Upper lobe of left lung (tissue), 6 donors: Measurements from ENCODE around the gene CEP97. TPM values are rescaled to one million over a fixed set of nuclear protein-coding genes. Genes with fewer than 3 reads are reported as not detected.
A peak's percentile ranks its signal among the peaks of the same experiment; 100 is the strongest.
"Not testable (repeated sequence)": the region's sequence is repeated elsewhere in the genome, so short reads cannot be mapped to it uniquely, and the experiment has no call there.

Experiments
- ATAC-seq, 2 donors: fragments of 200-7000 bp; cut with Tn5 transposase; one replicate each; pipeline ENCODE4 v1.9.1; 2022; ENCODE audit warnings: mild to moderate bottlenecking in 2 of 2, moderate library complexity in 2 of 2; ENCODE audit not compliant: low FRiP score in 2 of 2
- DNase-seq, 2 donors: peaks; one replicate each; pipeline ENCODE4 v3.0.0-alpha.2; 2019 to 2020
- H3K27ac ChIP-seq, 4 donors: fragments of 200-600 bp; sonication (generic); one replicate each; pipeline ENCODE4 v1.5.1; 2016 to 2019
- H3K27me3 ChIP-seq, 4 donors: fragments of 200-600 bp; sonication (generic); one replicate each; pipeline ENCODE4 v1.5.1; 2017 to 2019
- H3K36me3 ChIP-seq, 4 donors: fragments of 200-600 bp; sonication (generic); one replicate each; pipeline ENCODE4 v1.5.1; 2016 to 2019
- H3K4me1 ChIP-seq, 4 donors: fragments of 200-600 bp; sonication (generic); one replicate each; pipeline ENCODE4 v1.5.1; 2018 to 2019
- H3K4me3 ChIP-seq, 4 donors: fragments of 200-600 bp; sonication (generic); one replicate each; pipeline ENCODE4 v1.5.1; 2017 to 2019; ENCODE audit warnings: mild to moderate bottlenecking in 2 of 4, moderate library complexity in 1 of 4
- H3K9me3 ChIP-seq, 4 donors: fragments of 200-600 bp; sonication (generic); one replicate each; pipeline ENCODE4 v1.5.1; 2018 to 2019
- EP300 ChIP-seq, 4 donors: sonication (generic); formaldehyde crosslinking; IDR thresholded peaks; one replicate each; pipeline ENCODE4 v1.5.1; 2017; ENCODE audit warnings: antibody characterized with exemption in 4 of 4, control low read depth in 2 of 4
- POLR2A ChIP-seq, 4 donors: fragments of 450-650 bp; IDR thresholded peaks; one replicate each; pipeline ENCODE4 v1.5.1; 2016 to 2017; ENCODE audit warnings: antibody characterized with exemption in 4 of 4, mild to moderate bottlenecking in 2 of 4
- POLR2AphosphoS5 ChIP-seq, 2 donors: sonication (generic); formaldehyde crosslinking; IDR thresholded peaks; one replicate each; pipeline ENCODE4 v1.5.1; 2017; ENCODE audit warnings: antibody characterized with exemption in 2 of 2
- WGBS, 2 donors: methylation state at CpG; one replicate each; pipeline ENCODE4 v1.1.5; 2017 to 2018; 5-methylcytosine and 5-hydroxymethylcytosine counted together
- total RNA-seq, 6 donors: library from RNA; depleted of rRNA in 4 of 6; stranded (reverse); fragments of >200 nt in 4 of 6; gene quantifications; one replicate each; pipeline versions ENCODE4 v1.1.0 to v1.2.1, GENCODE V29; 2016 to 2021
- TF ChIP-seq, protein P1 (sequence below), 6 experiments: fragments of 450-650 bp in 4 of 6; fragments of 200-600 bp in 2 of 6; sonication (generic) in 2 of 6; IDR thresholded peaks; one replicate each; pipeline ENCODE4 v1.5.1; 2016 to 2019; ENCODE audit warnings: antibody characterized with exemption in 6 of 6
- donor health status: DM: no; HTN: no; CAD: no; lungs with moderate emphysema.
- donor health status: DM: no; HTN: yes; CAD: no; lungs with severe emphysema.

The CEP97 gene
- total RNA-seq, 6 donors from 2014 or later, result 4.7 to 14.9 (median 7.7) TPM

DNA sequence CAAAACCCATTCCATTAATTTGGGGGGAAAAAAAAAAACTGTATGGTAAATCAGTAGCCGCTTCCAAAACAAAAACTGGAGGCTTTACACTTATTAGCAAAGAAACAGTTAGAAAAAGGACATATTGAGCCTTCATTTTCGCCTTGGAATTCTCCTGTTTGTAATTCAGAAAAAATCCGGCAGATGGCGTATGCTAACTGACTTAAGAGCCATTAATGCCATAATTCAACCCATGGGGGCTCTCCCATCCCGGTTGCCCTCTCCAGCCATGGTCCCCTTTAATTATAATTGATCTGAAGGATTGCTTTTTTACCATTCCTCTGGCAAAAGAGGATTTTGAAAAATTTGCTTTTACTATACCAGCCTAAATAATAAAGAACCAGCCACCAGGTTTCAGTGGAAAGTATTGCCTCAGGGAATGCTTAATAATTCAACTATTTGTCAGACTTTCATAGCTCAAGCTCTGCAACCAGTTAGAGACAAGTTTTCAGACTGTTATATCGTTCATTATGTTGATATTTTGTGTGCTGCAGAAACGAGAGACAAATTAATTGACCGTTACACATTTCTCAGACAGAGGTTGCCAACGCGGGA is 28.5 kb upstream of the CEP97 start:
- Histone ChIP-seq H3K27ac (no peak overlapping the region), H3K27me3 (no peaks in the 10 kb centered on the region), H3K4me3 (no peak overlapping the region), H3K36me3 (no peaks in the 10 kb centered on the region), H3K4me1 (peaks cover 0 to 17% (median 5%) of the 10 kb centered on the region in 4 donors), H3K9me3 (no peaks in the 10 kb centered on the region)
- peak in 1 of 2 donors; percentile 56 for ATAC-seq
- DNase-seq, result no peak
- 30 to 31% methylated on average over 10 of the region's 10 CpGs for WGBS, 2 donors
- TF ChIP-seq, protein P1, sequence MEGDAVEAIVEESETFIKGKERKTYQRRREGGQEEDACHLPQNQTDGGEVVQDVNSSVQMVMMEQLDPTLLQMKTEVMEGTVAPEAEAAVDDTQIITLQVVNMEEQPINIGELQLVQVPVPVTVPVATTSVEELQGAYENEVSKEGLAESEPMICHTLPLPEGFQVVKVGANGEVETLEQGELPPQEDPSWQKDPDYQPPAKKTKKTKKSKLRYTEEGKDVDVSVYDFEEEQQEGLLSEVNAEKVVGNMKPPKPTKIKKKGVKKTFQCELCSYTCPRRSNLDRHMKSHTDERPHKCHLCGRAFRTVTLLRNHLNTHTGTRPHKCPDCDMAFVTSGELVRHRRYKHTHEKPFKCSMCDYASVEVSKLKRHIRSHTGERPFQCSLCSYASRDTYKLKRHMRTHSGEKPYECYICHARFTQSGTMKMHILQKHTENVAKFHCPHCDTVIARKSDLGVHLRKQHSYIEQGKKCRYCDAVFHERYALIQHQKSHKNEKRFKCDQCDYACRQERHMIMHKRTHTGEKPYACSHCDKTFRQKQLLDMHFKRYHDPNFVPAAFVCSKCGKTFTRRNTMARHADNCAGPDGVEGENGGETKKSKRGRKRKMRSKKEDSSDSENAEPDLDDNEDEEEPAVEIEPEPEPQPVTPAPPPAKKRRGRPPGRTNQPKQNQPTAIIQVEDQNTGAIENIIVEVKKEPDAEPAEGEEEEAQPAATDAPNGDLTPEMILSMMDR (IDR thresholded peaks at IDR 0.05), result peak; percentile 45 to 83 (median 70)
- TF ChIP-seq POLR2AphosphoS5 (IDR thresholded peaks at IDR 0.05), result no peak

- DNase-seq, result no peak
- no peaks in the 10 kb centered on the region for H3K36me3 ChIP-seq
- TF ChIP-seq, protein P1 (IDR thresholded peaks at IDR 0.05), result no peak
- TF ChIP-seq POLR2AphosphoS5 (IDR thresholded peaks at IDR 0.05), result no peak
- TF ChIP-seq POLR2A (IDR thresholded peaks at IDR 0.05), result no peak
- TF ChIP-seq EP300 (IDR thresholded peaks at IDR 0.05), result no peak
- no peaks in the 10 kb centered on the region for H3K27me3 ChIP-seq
- H3K4me3 ChIP-seq, result no peak overlapping the region
- WGBS, 2 donors, result 84 to 85% methylated on average over 7 of the region's 7 CpGs
- H3K4me1 ChIP-seq, result peaks cover 0 to 13% (median 2%) of the 10 kb centered on the region in 4 donors
- H3K9me3 ChIP-seq, result no peaks in the 10 kb centered on the region
- ATAC-seq, result no peak
- H3K27ac ChIP-seq, result peak overlapping the region in 2 of 4 donors; percentile 5 to 54
Measured at GRCh38 chr3:101701696-101702634, 22.4 kb upstream of the CEP97 start.

DNA sequence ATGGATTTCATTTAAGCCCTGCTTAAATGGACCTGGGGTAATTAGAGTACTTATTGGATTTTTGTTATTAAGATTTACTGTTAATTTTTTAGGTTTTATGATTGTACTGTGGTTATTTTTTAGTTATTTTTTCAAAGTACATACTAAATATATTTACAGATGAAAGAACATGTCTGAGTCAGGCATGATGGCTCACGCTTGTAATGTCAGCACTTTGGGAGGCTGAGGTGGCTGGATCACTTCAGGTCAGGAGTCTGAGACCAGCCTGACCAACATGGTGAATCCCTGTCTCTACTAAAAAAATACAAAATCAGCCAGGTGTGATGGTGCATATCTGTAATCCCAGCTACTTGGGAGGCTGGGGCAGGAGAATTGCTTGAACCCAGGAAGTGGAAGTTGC is 21.7 kb upstream of the CEP97 start:
- WGBS, 2 donors, result 84 to 96% methylated on average over 1 of the region's 1 CpG
- no peak for ATAC-seq
- no peak for DNase-seq
- no peaks in the 10 kb centered on the region for H3K9me3 ChIP-seq
- H3K27ac ChIP-seq, result peak overlapping the region in 1 of 4 donors; percentile 41
- H3K36me3 ChIP-seq, result no peaks in the 10 kb centered on the region
- TF ChIP-seq POLR2A (IDR thresholded peaks at IDR 0.05) (no peak), EP300 (IDR thresholded peaks at IDR 0.05) (no peak), POLR2AphosphoS5 (IDR thresholded peaks at IDR 0.05) (no peak)
- TF ChIP-seq, protein P1 (IDR thresholded peaks at IDR 0.05), result no peak
- peaks cover 0 to 16% (median 2%) of the 10 kb centered on the region in 4 donors for H3K4me1 ChIP-seq
- no peak overlapping the region for H3K4me3 ChIP-seq
- no peaks in the 10 kb centered on the region for H3K27me3 ChIP-seq

DNA sequence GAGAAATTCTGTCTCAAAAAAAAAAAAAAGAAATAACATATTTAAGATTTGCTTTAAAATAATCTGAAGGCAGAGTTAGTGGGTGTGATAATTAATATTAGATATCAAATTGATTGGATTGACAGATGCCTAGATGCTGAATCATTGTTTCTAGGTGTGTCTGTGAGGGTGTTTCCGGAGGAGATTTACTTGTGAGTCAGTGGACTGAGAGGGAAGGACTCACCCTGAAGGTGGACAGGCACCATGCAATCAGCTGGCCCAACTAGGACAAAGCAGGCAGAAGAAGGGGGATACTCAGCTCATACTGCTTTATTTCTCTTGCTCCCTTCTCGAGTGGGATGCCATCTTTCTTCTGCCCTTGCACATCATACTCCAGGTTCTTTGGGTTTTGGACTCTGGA is 21.2 kb upstream of the CEP97 start:
- TF ChIP-seq, protein P1 (IDR thresholded peaks at IDR 0.05), result no peak
- TF ChIP-seq POLR2AphosphoS5 (IDR thresholded peaks at IDR 0.05), result peak in 1 of 2 donors; percentile 25
- ATAC-seq, result peak in 1 of 2 donors; percentile 46
- H3K4me3 ChIP-seq, result no peak overlapping the region
- WGBS, 2 donors, result 74 to 79% methylated on average over 2 of the region's 2 CpGs
- no peaks in the 10 kb centered on the region for H3K36me3 ChIP-seq
- peaks cover 0 to 16% (median 2%) of the 10 kb centered on the region in 4 donors for H3K4me1 ChIP-seq
- H3K9me3 ChIP-seq, result no peaks in the 10 kb centered on the region
- peak overlapping the region; percentile 41 to 61 (median 52) for H3K27ac ChIP-seq
- DNase-seq, result no peak
- H3K27me3 ChIP-seq, result no peaks in the 10 kb centered on the region

- H3K36me3 ChIP-seq, H3K27me3 ChIP-seq, ATAC-seq, DNase-seq, H3K9me3 ChIP-seq, H3K4me3 ChIP-seq: not testable (repeated sequence)
- WGBS, 2 donors, result 54 to 78% methylated on average over 1 to 2 of the region's 2 CpGs
- peaks cover 0 to 16% (median 2%) of the 10 kb centered on the region in 4 donors for H3K4me1 ChIP-seq
- H3K27ac ChIP-seq, result peak overlapping the region in 3 of 4 donors; percentile 7 to 51 (median 37)
Measured at GRCh38 chr3:101704639-101705038, 19.8 kb upstream of the CEP97 start.
